DMS153 treated with DMSO at 0.1 percent for 48 hours (cell line): ENCODE data around the gene NTRK3.
"Not testable (repeated sequence)": the region's sequence is repeated elsewhere in the genome, so short reads cannot be mapped to it uniquely, and the experiment has no call there.

Experiments used
- DNase-seq: peaks from one replicate; lab custom pipeline; 2025; ENCODE audit not compliant: unreplicated experiment; lab: John Stamatoyannopoulos, UW

Gene NTRK3

GRCh38 chr15:87846746-87847145 is 409.8 kb downstream of the NTRK3 start:
- no peak for DNase-seq

DNA sequence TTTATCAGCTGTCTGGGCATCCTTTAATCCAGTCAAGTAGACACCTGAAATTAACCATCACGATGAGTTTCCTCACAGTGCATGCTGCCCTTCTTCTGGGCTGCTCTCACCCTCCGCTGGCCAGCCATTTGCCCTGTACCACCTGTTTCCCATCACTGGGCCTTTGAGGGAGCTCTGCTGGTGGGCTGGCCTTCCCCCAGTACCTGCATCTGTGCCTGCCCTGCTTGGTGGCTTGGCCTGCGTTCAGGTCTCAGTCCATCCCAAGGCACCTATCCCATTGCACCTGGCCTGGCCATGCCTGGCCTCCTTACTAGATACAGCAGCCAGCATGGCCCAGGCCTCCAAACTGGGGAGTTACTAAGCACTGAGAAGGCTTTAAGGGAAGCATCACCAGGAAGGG is 413.2 kb downstream of the NTRK3 start:
- DNase-seq = no peak

DNA sequence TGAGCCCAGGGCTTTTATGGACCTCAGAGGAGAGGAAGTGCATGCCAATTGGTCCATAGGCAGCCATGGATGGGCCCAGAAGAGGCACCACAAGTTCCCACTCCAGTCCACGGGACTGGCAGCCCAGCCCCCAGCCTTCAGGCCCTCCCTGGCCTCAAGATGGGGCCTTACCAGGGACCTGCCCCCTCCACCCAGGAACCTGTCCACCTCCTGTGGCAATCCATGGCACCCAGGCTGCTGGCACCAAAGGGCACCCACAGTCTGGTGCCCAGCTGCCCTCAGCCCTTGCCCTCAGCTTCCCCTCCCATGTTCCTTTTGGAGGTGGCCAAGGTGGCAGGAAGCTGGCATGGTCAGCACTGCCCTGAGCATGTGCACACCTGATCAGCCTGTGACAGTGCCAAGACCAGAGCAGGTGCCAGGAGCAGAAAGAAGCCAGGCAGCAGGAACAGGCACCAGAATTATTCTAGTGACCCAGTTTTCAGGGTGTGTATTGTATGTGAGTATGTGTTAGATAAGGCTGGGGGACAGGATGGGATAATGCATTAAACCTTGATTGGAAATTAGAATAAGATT is 415.0 kb downstream of the NTRK3 start:
- no peak for DNase-seq

DNA sequence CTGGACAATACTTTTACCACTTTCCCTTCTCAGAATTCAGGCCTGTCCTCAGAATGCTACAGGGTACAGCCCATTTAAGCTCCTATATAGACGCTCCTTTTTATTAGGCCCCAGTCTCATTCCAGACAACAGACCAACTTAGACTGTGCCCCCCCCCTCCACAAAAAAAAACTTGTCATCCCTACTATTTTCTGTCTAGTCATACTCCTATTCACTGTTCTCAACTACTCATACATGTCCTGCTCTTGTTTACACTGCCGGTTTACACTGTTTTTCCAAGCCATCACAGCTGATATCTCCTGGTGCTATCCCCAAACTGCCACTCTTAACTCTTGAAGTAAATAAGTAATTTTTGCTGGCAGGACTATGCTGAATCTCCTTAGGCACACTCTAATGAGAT is 420.7 kb downstream of the NTRK3 start:
- DNase-seq = not testable (repeated sequence)

GRCh38 chr15:87833333-87833732 is 423.2 kb downstream of the NTRK3 start:
- not testable (repeated sequence) for DNase-seq

GRCh38 chr15:87829332-87830050 is 427.0 kb downstream of the NTRK3 start:
- DNase-seq = no peak

DNA sequence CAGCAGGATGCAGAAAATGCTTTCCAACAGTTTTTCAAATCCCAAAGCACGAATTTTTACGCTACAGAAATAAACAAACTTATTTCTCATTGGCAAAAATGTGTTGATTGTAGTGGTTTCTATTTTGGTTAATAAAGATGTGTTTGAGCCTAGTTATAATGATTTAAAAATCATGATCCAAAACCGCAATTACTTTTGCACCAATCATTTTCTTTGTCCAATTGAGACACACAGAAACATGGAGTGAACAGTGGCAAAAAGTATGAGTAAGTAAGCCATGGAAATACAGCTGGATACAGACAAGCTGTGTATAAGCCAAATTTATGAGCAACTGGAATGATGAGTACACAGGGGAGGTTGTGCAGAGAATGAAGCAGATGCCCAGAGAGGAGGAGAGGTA is 427.9 kb downstream of the NTRK3 start:
- DNase-seq = no peak

- no peak for DNase-seq
Measured at GRCh38 chr15:87827131-87827530, 429.4 kb downstream of the NTRK3 start.

- DNase-seq = no peak
Measured at GRCh38 chr15:87826119-87826747, 430.3 kb downstream of the NTRK3 start.

GRCh38 chr15:87818756-87819155 is 437.8 kb downstream of the NTRK3 start:
- no peak for DNase-seq

GRCh38 chr15:87817553-87817952 is 439.0 kb downstream of the NTRK3 start:
- DNase-seq = no peak

GRCh38 chr15:87816811-87817210 is 439.7 kb downstream of the NTRK3 start:
- DNase-seq = no peak

DNA sequence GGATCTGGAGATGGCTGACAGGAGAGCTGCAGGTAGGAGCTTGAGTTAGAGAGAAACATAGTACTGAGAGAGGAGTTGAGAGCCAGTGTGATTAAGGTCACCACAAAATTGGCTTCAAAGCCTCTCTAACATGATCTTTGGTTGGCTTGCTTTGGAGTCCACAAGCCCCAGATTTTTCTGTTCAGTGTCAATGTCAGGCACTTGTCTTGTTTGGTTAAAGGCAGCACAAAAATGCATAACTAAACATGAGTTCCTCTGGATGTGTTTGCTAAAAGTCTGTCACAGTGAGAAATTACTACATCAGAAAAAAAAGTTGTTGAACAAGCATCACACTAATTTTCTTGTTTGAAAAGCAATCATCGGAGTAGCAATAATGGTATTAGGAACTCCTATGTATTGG is 440.5 kb downstream of the NTRK3 start:
- DNase-seq = no peak
